HFFc6 (cell line): ENCODE measurements around the gene TANGO2. TPM values are rescaled to one million over a fixed set of nuclear protein-coding genes. Genes with fewer than 3 reads are reported as not detected.

ENCODE experiments used
- DNase-seq: peaks from one replicate; pipeline ENCODE4 v3.0.0-alpha.2; 2018
- H3K27ac Mint-ChIP-seq: 2 replicates; pipeline ENCODE4 v1.8.0; 2020; ENCODE audit warnings: mild to moderate bottlenecking, mixed read lengths
- H3K27me3 Mint-ChIP-seq: 2 replicates; pipeline ENCODE4 v1.8.0; 2021; ENCODE audit warnings: mild to moderate bottlenecking, moderate library complexity, mixed read lengths; ENCODE audit not compliant: insufficient read depth
- H3K36me3 Mint-ChIP-seq: 2 replicates; pipeline ENCODE4 v1.8.0; 2021; ENCODE audit warnings: low read depth, mixed read lengths
- H3K4me1 Mint-ChIP-seq: 2 replicates; pipeline ENCODE4 v1.8.0; 2020; ENCODE audit warnings: low read depth, mixed read lengths
- H3K4me3 Mint-ChIP-seq: 2 replicates; pipeline ENCODE4 v1.8.0; 2020; ENCODE audit warnings: mild to moderate bottlenecking, moderate library complexity, mixed read lengths
- H3K9me3 Mint-ChIP-seq: 2 replicates; pipeline ENCODE4 v1.8.0; 2020; ENCODE audit warnings: mild to moderate bottlenecking, mixed read lengths
- total RNA-seq, 6 experiments: library from RNA; stranded (reverse); fragmentation: NEBNext Ultra II Directional; extraction: Animal tissue kit (Norgen Biotek cat#: 25700); gene quantifications; 2 replicates in 1 of 6; 3 replicates in 5 of 6; pipeline ENCODE4 v1.2.3, GENCODE V29; 2021
- TF ChIP-seq, protein P1 (sequence below): fragments of 200-600 bp; sonication (generic); IDR thresholded peaks from 2 replicates; pipeline ENCODE4 v1.5.0; 2021; ENCODE audit warnings: antibody characterized with exemption, mild to moderate bottlenecking

TANGO2 gene
- total RNA-seq, 6 experiments from 2014 or later: 28.5 to 38.0 (median 34.9) TPM

DNA sequence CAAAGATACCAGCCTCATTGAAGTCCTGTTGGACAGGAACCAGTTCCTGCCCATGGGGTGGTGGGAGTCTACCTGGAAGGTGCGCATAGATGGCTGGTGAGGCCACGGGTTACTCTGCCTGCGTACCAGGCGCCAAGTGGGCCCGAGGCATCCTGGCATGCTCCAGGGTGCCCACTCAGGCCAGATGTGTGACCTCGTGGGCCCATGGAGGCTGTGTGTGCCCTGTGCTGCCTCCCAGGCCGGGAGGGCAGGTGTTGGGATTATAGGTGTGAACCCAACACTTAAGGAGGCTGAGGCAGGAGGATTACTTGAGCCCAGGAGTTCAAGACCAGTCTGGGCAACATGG, 23.1 kb downstream of the TANGO2 start:
- peaks cover 9% of the 10 kb centered on the region; the same call in 1 of the 2 replicates for H3K9me3 Mint-ChIP-seq
- no peak for DNase-seq
- TF ChIP-seq, protein P1, sequence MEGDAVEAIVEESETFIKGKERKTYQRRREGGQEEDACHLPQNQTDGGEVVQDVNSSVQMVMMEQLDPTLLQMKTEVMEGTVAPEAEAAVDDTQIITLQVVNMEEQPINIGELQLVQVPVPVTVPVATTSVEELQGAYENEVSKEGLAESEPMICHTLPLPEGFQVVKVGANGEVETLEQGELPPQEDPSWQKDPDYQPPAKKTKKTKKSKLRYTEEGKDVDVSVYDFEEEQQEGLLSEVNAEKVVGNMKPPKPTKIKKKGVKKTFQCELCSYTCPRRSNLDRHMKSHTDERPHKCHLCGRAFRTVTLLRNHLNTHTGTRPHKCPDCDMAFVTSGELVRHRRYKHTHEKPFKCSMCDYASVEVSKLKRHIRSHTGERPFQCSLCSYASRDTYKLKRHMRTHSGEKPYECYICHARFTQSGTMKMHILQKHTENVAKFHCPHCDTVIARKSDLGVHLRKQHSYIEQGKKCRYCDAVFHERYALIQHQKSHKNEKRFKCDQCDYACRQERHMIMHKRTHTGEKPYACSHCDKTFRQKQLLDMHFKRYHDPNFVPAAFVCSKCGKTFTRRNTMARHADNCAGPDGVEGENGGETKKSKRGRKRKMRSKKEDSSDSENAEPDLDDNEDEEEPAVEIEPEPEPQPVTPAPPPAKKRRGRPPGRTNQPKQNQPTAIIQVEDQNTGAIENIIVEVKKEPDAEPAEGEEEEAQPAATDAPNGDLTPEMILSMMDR: no peak
- no peak overlapping the region for H3K4me3 Mint-ChIP-seq
- H3K4me1 Mint-ChIP-seq: no peaks in the 10 kb centered on the region
- peaks cover 1% of the 10 kb centered on the region; the same call in 1 of the 2 replicates for H3K27me3 Mint-ChIP-seq
- no peak overlapping the region for H3K27ac Mint-ChIP-seq
- H3K36me3 Mint-ChIP-seq: peaks cover 34% of the 10 kb centered on the region

DNA sequence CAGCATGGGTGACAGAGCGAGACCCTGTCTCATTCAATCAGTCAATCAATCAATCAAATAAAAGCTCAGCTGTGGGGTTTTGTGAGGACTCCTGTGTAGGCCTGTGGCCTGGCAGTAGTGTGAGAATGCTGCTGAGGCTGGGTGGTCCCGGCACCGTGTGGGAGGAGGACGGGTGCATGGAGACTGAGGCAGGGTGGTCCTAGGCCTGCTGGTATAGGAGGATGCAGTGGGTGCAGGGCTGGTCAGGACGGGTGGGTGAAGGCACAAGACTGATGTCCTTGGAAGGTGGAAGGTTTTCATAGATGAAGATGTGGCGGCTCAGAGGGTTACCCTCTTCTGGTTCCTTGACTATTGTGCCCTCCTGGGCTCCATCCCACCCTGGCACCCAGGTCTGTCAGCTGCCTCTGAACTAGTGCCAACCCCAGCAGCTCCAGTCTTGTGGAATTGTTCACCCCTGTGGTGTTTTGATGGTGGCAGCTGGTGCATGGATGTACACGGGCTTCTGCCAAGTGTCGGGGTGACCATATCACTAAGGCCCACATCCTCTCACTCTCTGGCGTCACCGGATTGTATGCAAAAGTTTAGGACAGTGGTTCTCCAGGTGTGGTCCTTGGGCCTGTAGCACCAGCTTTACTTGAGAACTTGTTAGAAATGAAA, 23.7 kb downstream of the TANGO2 start:
- TF ChIP-seq, protein P1: no peak
- Mint-ChIP-seq H3K4me1 (no peaks in the 10 kb centered on the region), H3K27ac (no peak overlapping the region), H3K4me3 (no peak overlapping the region), H3K36me3 (peaks cover 35% of the 10 kb centered on the region), H3K9me3 (peaks cover 9% of the 10 kb centered on the region; the same call in 1 of the 2 replicates), H3K27me3 (peaks cover 1% of the 10 kb centered on the region; the same call in 1 of the 2 replicates)
- no peak for DNase-seq

DNA sequence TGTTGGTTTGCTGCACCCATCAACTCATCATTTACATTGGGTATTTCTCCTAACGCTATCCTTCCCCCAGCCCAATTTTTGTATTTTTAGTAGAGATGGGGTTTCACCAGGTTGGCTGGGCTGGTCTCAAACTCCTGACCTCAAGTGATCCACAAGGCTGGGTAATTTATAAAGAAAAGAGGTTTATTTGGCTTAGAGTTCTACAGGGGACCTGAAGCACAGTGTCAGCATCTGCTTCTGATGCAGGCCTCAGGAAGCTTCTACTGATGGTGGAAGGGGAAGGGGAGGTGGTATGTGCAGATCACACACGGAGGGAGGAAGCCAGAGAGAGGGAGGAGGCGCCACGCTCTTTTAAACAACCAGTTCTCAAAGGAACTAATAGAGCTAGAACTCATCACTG, 25.8 kb downstream of the TANGO2 start:
- Mint-ChIP-seq H3K27me3 (no peaks in the 10 kb centered on the region; the same call in 1 of the 2 replicates), H3K4me1 (no peaks in the 10 kb centered on the region), H3K27ac (no peak overlapping the region), H3K36me3 (peaks cover 31% of the 10 kb centered on the region), H3K4me3 (no peak overlapping the region), H3K9me3 (peaks cover 9% of the 10 kb centered on the region; the same call in 1 of the 2 replicates)
- TF ChIP-seq, protein P1: no peak
- DNase-seq: no peak

- Mint-ChIP-seq H3K36me3 (peaks cover 21% of the 10 kb centered on the region), H3K4me1 (no peaks in the 10 kb centered on the region), H3K27ac (no peak overlapping the region), H3K27me3 (peaks cover 3% of the 10 kb centered on the region), H3K4me3 (no peak overlapping the region), H3K9me3 (peaks cover 9% of the 10 kb centered on the region; the same call in 1 of the 2 replicates)
- TF ChIP-seq, protein P1: no peak
- no peak for DNase-seq
Measured at GRCh38 chr22:20051927-20052308, 31.0 kb downstream of the TANGO2 start.

DNA sequence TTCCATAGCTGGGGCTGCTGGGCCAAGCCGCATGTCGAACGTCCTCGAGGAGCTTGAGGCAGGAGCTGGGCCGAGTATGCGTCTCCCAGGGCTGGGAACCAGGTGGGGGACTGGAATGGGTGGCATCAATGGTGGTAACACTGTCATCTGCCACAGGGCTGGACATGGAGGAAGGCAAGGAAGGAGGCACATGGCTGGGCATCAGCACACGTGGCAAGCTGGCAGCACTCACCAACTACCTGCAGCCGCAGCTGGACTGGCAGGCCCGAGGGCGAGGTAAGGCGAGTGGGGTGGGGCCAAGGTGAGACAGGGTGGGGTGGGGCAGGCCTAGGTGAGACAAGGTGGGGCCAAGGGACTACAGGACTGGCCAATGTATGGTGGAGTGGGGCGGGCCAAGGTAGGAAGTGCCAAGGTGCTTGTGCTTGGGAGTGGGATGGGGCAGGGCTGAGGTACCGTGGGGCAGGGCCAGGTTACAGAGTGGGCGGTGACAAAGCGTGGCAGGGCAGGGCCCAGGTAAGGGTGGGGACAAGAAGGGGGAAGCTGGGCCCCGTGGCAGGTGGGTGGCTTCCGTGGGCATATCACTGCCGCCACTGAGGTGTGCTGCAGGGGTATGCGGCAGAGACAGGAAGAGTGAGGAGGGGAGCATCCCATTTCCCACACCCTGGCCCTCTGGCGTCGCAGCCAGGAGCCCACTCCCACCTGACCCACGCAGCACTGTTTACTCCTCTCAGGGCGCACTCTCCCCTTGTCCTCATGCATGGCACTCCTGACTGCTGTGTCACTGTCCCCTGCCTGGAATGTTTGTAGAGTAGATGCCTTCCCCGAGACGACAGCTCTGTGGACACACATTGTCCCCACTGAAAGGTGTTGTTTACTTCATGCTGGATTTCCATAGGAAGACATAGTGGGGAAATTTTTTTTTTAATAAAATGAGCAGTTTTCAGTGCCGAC, 31.7 kb downstream of the TANGO2 start:
- Mint-ChIP-seq H3K27me3 (peaks cover 3% of the 10 kb centered on the region), H3K4me3 (no peak overlapping the region), H3K9me3 (peaks cover 9% of the 10 kb centered on the region; the same call in 1 of the 2 replicates), H3K27ac (no peak overlapping the region), H3K36me3 (peaks cover 17% of the 10 kb centered on the region), H3K4me1 (no peaks in the 10 kb centered on the region)
- DNase-seq: no peak
- TF ChIP-seq, protein P1: no peak
